ENCODE measurements around the gene FOXR1.

FOXR1 gene

GRCh38 chr11:118971646-118972045 lies at the start of gene FOXR1:
Gene FOXR1 (plus strand): TSS chr11:118971761. CDS start chr11:118971932, 171 bp downstream.
- no peak for DNase-seq

- peak; percentile 87 for DNase-seq
Measured at GRCh38 chr11:118921929-118922744, 49.4 kb upstream of the FOXR1 start.

- no peak for DNase-seq
Measured at GRCh38 chr11:118922745-118923627, 48.6 kb upstream of the FOXR1 start.

GRCh38 chr11:118923721-118924587 lies 47.6 kb upstream of the FOXR1 start:
- DNase-seq: no peak

- no peak for DNase-seq
Measured at GRCh38 chr11:118924591-118925585, 46.7 kb upstream of the FOXR1 start.

- no peak for DNase-seq
Measured at GRCh38 chr11:118927554-118928100, 43.9 kb upstream of the FOXR1 start.

- peak; percentile 93 for DNase-seq
Measured at GRCh38 chr11:118928101-118928869, 43.3 kb upstream of the FOXR1 start.

- DNase-seq: peak; percentile 50
Measured at GRCh38 chr11:118928870-118929500, 42.6 kb upstream of the FOXR1 start.

- peak; percentile 86 for DNase-seq
Measured at GRCh38 chr11:118929501-118930093, 42.0 kb upstream of the FOXR1 start.

- peak; percentile 76 for DNase-seq
Measured at GRCh38 chr11:118930094-118930712, 41.4 kb upstream of the FOXR1 start.

GRCh38 chr11:118931571-118931970 lies 40.0 kb upstream of the FOXR1 start:
- no peak for DNase-seq

GRCh38 chr11:118933486-118933885 lies 38.1 kb upstream of the FOXR1 start:
- DNase-seq: no peak

GRCh38 chr11:118935376-118935775 lies 36.2 kb upstream of the FOXR1 start:
- DNase-seq: no peak

GRCh38 chr11:118938491-118939403 lies 32.8 kb upstream of the FOXR1 start:
- peak; percentile 88 for DNase-seq

GRCh38 chr11:118939404-118939915 lies 32.1 kb upstream of the FOXR1 start:
- DNase-seq: no peak

GRCh38 chr11:118939953-118940598 lies 31.5 kb upstream of the FOXR1 start:
- no peak for DNase-seq

- DNase-seq: no peak
Measured at GRCh38 chr11:118947091-118947490, 24.5 kb upstream of the FOXR1 start.

All from NCI-H226 (cell line).